Brain microvascular endothelial cell (primary cell): ENCODE results near the gene SLC12A1.
"Not testable (repeated sequence)": the region's sequence is repeated elsewhere in the genome, so short reads cannot be mapped to it uniquely, and the experiment has no call there.

Experiments used
- DNase-seq: peaks from one replicate; pipeline ENCODE4 v3.0.0-alpha.2; 2020
- H3K27ac ChIP-seq: fragments of 250-450 bp; sonication (Bioruptor Pico); 2 replicates; pipeline ENCODE4 v1.5.1; 2020; ENCODE audit warnings: mild to moderate bottlenecking, moderate library complexity
- H3K27me3 ChIP-seq: fragments of 250-450 bp; sonication (Bioruptor Pico); replicated peaks from 2 replicates; pipeline ENCODE4 v1.5.1; 2020; ENCODE audit warnings: mild to moderate bottlenecking
- H3K36me3 ChIP-seq: fragments of 250-450 bp; sonication (Bioruptor Pico); replicated peaks from 2 replicates; pipeline ENCODE4 v1.5.1; 2020; ENCODE audit warnings: mild to moderate bottlenecking
- H3K4me3 ChIP-seq: 2 replicates; pipeline ENCODE4 v1.5.1; 2011; ENCODE audit warnings: low read depth, mild to moderate bottlenecking, control low read depth, low read length, moderate library complexity
- CTCF ChIP-seq: IDR thresholded peaks from 2 replicates; pipeline ENCODE4 v1.5.1; 2011; ENCODE audit warnings: low read depth, mild to moderate bottlenecking, moderate library complexity, low read length, control low read depth, inconsistent platforms; ENCODE audit errors: missing control alignments
- in situ Hi-C: cut with HindIII; loops from 2 replicates; pipeline ENCODE4 v1.10.0; 2017; ENCODE audit warnings: low sequenced_read_pairs, low pct_ligation_motif_present

SLC12A1 gene

GRCh38 chr15:48318131-48318530 is 112.0 kb downstream of the SLC12A1 start:
- H3K36me3 ChIP-seq: no peaks in the 10 kb centered on the region
- no peak overlapping the region for H3K27ac ChIP-seq
- no peak overlapping the region for H3K4me3 ChIP-seq
- no peak for TF ChIP-seq CTCF
- in situ Hi-C loops: no loop called here
- DNase-seq: no peak
- H3K27me3 ChIP-seq: no peaks in the 10 kb centered on the region

- no peak overlapping the region for H3K27ac ChIP-seq
- in situ Hi-C loops: no loop called here
- no peak for TF ChIP-seq CTCF
Observed at GRCh38 chr15:48323294-48323693, 117.2 kb downstream of the SLC12A1 start.

GRCh38 chr15:48324949-48325348 is 118.8 kb downstream of the SLC12A1 start:
- H3K36me3 ChIP-seq: no peaks in the 10 kb centered on the region
- no peak for DNase-seq
- TF ChIP-seq CTCF: no peak

More at GRCh38 chr15:48323294-48323693, 117.2 kb downstream of the SLC12A1 start:
- Histone ChIP-seq H3K4me3 (no peak overlapping the region), H3K27me3 (no peaks in the 10 kb centered on the region), H3K36me3 (no peaks in the 10 kb centered on the region)
- no peak for DNase-seq

GRCh38 chr15:48325400-48325799 is 119.3 kb downstream of the SLC12A1 start:
- Histone ChIP-seq H3K27me3 (no peaks in the 10 kb centered on the region), H3K36me3 (no peaks in the 10 kb centered on the region), H3K4me3 (no peak overlapping the region), H3K27ac (no peak overlapping the region)
- no peak for TF ChIP-seq CTCF
- DNase-seq: no peak
- in situ Hi-C loops: no loop called here

More at GRCh38 chr15:48324949-48325348, 118.8 kb downstream of the SLC12A1 start:
- H3K27ac ChIP-seq: no peak overlapping the region
- H3K4me3 ChIP-seq: no peak overlapping the region
- H3K27me3 ChIP-seq: no peaks in the 10 kb centered on the region
- in situ Hi-C loops: no loop called here

GRCh38 chr15:48326180-48326579 is 120.1 kb downstream of the SLC12A1 start:
- H3K27ac ChIP-seq, in situ Hi-C loops, H3K4me3 ChIP-seq, H3K27me3 ChIP-seq, DNase-seq, H3K36me3 ChIP-seq: not testable (repeated sequence)

GRCh38 chr15:48330105-48330785 is 124.1 kb downstream of the SLC12A1 start:
- DNase-seq: peak; percentile 4
- Histone ChIP-seq H3K27me3 (no peaks in the 10 kb centered on the region), H3K36me3 (no peaks in the 10 kb centered on the region), H3K27ac (peak overlapping the region; percentile 85), H3K4me3 (peak overlapping the region; percentile 79)
- in situ Hi-C loops: no loop called here
- no peak for TF ChIP-seq CTCF
